SJSA1 (cell line): ENCODE data around the gene CNIH4. TPM values are rescaled to one million over a fixed set of nuclear protein-coding genes. Genes with fewer than 3 reads are reported as not detected.
"Not testable (repeated sequence)": the region's sequence is repeated elsewhere in the genome, so short reads cannot be mapped to it uniquely, and the experiment has no call there.

Experiments used
- DNase-seq, 2 experiments: peaks; one replicate each; pipeline ENCODE4 v3.0.0-alpha.2; 2015 to 2020; ENCODE audit warnings: low spot score in 2 of 2, low read depth in 1 of 2
- H3K27ac ChIP-seq: fragments of 250-450 bp; sonication (Bioruptor Pico); 2 replicates; pipeline ENCODE4 v1.5.1; 2020; ENCODE audit warnings: mild to moderate bottlenecking, moderate library complexity
- H3K27me3 ChIP-seq: fragments of 250-450 bp; sonication (Bioruptor Pico); replicated peaks from 2 replicates; pipeline ENCODE4 v1.5.1; 2020; ENCODE audit warnings: mild to moderate bottlenecking, moderate library complexity
- H3K36me3 ChIP-seq: fragments of 250-450 bp; sonication (Bioruptor Pico); 2 replicates; pipeline ENCODE4 v1.5.1; 2020; ENCODE audit warnings: mild to moderate bottlenecking
- H3K4me1 ChIP-seq: fragments of 250-450 bp; sonication (Bioruptor Pico); replicated peaks from 2 replicates; pipeline ENCODE4 v1.6.1; 2021; ENCODE audit warnings: mild to moderate bottlenecking
- H3K4me3 ChIP-seq: fragments of 250-450 bp; sonication (Bioruptor Pico); 2 replicates; pipeline ENCODE4 v1.5.1; 2020; ENCODE audit warnings: mild to moderate bottlenecking
- H3K9me3 ChIP-seq: fragments of 250-450 bp; sonication (Bioruptor Pico); replicated peaks from 2 replicates; pipeline ENCODE4 v1.5.1; 2020; ENCODE audit warnings: mild to moderate bottlenecking
- total RNA-seq: library from RNA; depleted of rRNA; stranded (reverse); fragments of >200 nt; shearing (Covaris generic); gene quantifications from 2 replicates; pipeline ENCODE4 v1.2.3, GENCODE V29; 2014; rRNA removed

The CNIH4 gene
- total RNA-seq, 1 experiment from 2014 or later, result 71.9 TPM

DNA sequence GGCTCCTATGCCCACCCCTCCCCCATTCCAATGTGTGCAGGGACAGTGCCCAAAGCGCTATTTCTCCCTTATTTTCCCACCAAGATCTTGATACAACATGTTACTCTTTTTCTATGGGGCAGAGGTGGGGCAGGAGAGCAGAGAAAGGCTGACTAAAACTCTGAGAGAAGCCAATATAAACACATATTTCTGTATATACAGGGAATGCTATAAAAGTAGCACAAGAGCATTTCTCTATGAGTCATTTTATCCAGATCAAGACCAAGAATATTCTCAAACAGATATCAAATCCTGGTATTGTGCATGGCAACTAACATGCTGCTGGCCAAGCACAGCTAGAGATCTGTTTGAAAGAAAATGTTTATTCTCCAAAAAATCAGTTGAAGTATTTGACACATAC is 70.7 kb downstream of the CNIH4 start:
- peaks cover 29% of the 10 kb centered on the region for H3K4me1 ChIP-seq
- H3K36me3 ChIP-seq, result peaks cover 78% of the 10 kb centered on the region
- peak; percentile 61 to 76 for DNase-seq
- H3K4me3 ChIP-seq, result no peak overlapping the region
- H3K9me3 ChIP-seq, result no peaks in the 10 kb centered on the region
- peak overlapping the region; percentile 18; the same call in 1 of the 2 replicates for H3K27ac ChIP-seq
- H3K27me3 ChIP-seq, result no peaks in the 10 kb centered on the region

DNA sequence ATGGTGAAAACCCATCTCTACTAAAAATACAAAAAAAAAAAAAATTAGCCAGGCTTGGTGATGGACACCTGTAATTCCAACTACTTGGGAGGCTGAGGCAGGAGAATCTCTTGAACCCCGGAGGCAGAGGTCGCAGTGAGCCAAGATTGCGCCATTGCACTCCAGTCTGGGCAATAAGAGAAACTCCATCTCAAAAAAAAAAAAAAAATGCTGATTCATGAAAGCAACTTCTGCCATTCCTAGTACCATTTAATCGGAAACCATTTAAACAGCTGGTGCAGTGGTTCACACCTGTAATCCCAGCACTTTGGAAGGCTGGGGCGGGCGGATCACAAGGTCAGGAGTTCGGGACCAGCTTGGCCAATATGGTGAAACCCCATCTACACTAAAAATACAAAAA is 72.0 kb downstream of the CNIH4 start:
- Histone ChIP-seq H3K36me3 (peaks cover 74% of the 10 kb centered on the region), H3K4me1 (peaks cover 35% of the 10 kb centered on the region)
- not testable (repeated sequence) for H3K4me3 ChIP-seq, H3K9me3 ChIP-seq, H3K27ac ChIP-seq, H3K27me3 ChIP-seq, DNase-seq

Other genes starting within 250 kb of the CNIH4 start
- 18.5 and 30.2 TPM in 2 replicates for gene FBXO28, start 242.8 kb upstream of the CNIH4 start, total RNA-seq
- 100 and 210 TPM in 2 replicates for gene DEGS1, start 173.6 kb upstream of the CNIH4 start, total RNA-seq
- gene NVL, start 26.7 kb upstream of the CNIH4 start, total RNA-seq, result 28.1 and 39.7 TPM in 2 replicates
- 29.4 and 37.2 TPM in 2 replicates for gene WDR26, start 77.9 kb downstream of the CNIH4 start, total RNA-seq